ENCODE results near the gene DOC2B. TPM values are rescaled to one million over a fixed set of nuclear protein-coding genes. Genes with fewer than 3 reads are reported as not detected.

DOC2B gene
- total RNA-seq, 4 donors from 2014 or later, result 5.3 to 45.6 (median 20.5) TPM

DNA sequence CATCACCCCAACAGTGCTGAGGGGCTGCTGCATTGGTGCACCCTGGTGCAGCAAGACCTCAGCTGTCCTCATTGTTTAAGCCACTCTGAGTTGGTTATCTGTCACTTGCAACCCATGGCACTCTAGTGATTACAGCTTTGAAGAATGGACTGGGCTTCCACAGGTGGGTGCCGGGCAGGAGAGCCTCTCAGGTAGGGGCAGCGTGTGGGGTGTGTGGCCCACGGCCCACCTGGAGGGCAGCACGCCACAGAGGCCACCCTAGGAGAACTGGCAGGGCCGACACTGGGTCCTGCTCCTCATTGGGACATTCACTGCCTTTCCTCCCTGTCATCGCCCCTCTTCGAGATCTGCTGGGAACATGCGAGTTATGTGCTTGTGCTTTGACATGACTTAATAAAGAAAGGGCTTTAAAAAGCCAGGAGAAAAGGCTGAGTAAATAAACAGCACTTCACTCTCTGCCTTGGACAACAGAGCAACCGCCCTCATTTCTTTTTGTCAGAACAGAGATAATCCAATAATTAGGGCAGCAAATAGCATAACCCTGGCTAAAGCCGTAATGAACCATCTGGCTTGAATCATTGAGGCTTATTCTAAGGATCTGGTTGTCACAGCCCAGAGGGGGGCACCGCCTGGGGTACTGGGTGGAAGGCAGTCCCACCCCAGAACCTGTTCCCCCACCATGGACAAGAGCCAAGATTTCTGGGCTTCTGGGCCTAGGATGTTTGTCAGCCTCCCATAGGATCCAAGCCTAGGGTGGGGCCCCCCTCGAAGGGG, 3.0 kb downstream of the DOC2B start:
- TF ChIP-seq, protein P1, sequence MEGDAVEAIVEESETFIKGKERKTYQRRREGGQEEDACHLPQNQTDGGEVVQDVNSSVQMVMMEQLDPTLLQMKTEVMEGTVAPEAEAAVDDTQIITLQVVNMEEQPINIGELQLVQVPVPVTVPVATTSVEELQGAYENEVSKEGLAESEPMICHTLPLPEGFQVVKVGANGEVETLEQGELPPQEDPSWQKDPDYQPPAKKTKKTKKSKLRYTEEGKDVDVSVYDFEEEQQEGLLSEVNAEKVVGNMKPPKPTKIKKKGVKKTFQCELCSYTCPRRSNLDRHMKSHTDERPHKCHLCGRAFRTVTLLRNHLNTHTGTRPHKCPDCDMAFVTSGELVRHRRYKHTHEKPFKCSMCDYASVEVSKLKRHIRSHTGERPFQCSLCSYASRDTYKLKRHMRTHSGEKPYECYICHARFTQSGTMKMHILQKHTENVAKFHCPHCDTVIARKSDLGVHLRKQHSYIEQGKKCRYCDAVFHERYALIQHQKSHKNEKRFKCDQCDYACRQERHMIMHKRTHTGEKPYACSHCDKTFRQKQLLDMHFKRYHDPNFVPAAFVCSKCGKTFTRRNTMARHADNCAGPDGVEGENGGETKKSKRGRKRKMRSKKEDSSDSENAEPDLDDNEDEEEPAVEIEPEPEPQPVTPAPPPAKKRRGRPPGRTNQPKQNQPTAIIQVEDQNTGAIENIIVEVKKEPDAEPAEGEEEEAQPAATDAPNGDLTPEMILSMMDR (IDR thresholded peaks at IDR 0.05; ENCODE audit: low read depth), result no peak

- TF ChIP-seq, protein P1 (IDR thresholded peaks at IDR 0.05; ENCODE audit: low read depth), result no peak
These were observed 3.7 kb downstream of the DOC2B start for GRCh38 chr17:177762-178161.

GRCh38 chr17:177155-177554, 4.3 kb downstream of the DOC2B start:
- TF ChIP-seq, protein P1 (IDR thresholded peaks at IDR 0.05; ENCODE audit: low read depth), result no peak

DNA sequence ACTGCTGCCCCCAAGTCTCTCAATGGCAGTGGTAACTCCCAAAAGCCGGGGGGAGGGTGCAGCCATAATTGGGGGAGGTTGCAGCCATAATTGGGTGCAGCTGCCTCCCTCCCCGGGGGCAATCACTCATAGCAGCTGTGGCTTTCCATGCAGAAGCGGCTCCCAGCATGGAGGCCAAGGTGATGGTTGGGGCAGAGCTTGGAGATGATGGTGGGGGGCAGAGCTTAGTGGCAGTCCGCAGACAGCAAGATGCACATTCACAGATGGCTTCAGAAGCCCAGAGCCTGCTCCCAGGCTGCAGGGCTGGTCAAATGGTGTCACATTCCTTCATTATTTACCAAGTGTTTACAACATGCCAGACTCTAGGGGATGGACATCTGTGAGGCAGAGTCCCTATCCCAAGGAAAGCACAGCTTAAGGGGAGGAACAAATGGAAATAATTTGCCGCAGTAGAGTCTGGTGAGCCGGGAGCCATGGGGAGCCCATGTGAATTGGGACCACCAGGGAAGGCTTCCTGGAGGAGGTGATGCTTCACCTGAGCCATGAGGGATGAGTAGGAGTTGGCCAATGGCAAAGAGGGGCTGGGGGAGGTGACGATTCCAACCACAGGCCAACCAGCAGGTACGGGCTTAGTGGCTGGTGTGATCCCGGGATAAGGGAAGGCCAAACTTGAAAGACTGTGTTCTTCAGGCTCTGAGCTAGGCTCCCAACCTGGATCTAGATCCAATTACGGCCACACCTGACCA, 8.1 kb downstream of the DOC2B start:
- TF ChIP-seq, protein P1 (IDR thresholded peaks at IDR 0.05; ENCODE audit: low read depth), result no peak

DNA sequence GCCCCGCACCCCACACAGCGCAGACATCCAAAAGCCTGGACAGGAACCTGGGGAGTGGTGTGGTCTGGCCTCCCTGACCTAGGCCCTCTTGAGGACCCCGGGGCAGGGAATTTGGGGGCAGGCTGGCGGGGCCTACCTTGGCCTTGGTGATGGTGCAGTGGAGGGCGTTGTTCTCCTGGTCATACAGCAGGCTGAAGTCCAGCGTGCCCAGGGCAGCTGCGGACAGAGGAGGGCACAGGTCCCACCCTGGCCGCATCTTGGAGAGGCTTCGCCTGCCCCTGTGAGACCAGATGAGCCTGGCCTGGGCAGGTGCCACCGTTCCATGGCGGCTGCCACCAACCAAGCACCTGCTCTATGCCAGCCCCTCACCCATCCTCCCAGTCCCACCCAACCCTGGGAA, 9.0 kb downstream of the DOC2B start:
- TF ChIP-seq, protein P1 (IDR thresholded peaks at IDR 0.05; ENCODE audit: low read depth), result no peak

DNA sequence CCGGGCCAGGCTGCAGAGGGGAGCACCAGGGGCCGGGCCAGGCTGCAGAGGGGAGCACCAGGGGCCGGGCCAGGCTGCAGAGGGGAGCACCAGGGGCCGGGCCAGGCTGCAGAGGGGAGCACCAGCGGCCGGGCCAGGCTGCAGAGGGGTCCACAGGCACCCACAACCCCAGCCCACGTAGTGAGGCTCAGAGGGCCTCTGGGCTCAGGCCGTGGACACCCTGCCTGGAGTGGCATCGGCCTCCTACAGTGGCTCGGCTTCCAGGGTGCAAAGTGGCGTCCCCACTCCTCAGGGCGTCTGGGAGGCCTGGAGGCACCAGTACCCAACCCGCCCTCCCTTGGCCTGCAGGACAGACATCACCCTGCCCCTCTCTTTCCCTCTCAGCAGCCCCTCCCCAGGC, 9.6 kb downstream of the DOC2B start:
- TF ChIP-seq, protein P1 (IDR thresholded peaks at IDR 0.05; ENCODE audit: low read depth), result no peak

DNA sequence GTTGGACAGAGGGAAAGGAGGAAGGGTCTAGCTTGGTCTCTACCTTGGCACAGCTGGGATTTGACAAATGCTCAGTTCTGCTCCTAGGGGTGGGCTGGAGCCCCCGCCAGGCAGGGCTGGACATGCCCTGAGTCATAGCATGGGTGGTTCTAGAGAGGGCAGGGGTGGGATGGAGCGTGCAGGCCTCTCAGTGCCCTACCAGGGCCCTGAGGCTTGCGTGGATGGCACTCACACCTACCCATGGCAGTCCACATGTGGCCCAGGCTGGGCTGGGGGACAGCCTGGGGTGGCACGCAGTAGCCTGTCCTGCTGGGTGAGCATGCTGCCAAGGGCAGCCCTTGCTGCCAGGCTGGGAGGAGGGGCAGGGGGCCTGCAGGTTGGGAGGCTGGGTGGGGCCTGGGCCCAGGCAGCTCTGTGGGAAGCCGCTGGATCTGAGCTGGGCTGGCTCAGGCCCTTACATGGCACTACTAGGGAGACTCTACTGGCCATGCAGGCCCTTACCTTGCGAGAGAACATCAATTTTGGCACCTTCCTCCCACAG, 11.2 kb downstream of the DOC2B start:
- TF ChIP-seq, protein P1 (IDR thresholded peaks at IDR 0.05; ENCODE audit: low read depth), result no peak

Data from subcutaneous adipose tissue (tissue), 4 donors.